ENCODE data around the gene PRDM7.

- TF ChIP-seq CTCF (IDR thresholded peaks at IDR 0.05; ENCODE audit: poor library complexity, severe bottlenecking), result no peak
- no peak for TF ChIP-seq EZH2 (IDR thresholded peaks at IDR 0.05; ENCODE audit: borderline replicate concordance, insufficient read depth, low read length, poor library complexity, severe bottlenecking)
- TF ChIP-seq EP300 (conservative IDR thresholded peaks at IDR 0.05; ENCODE audit: poor library complexity, severe bottlenecking), result no peak
Observed at GRCh38 chr16:90008708-90009145, 68.4 kb downstream of the PRDM7 start.

All from neural cell (in vitro differentiated cells).